Measurements from ENCODE around the gene DLG2.

DLG2 gene

GRCh38 chr11:83549984-83550667, 2077.0 kb downstream of the DLG2 start:
- no peak overlapping the region for H3K4me3 ChIP-seq (ENCODE audit: low read depth, low read length)
- TF ChIP-seq, protein P1, sequence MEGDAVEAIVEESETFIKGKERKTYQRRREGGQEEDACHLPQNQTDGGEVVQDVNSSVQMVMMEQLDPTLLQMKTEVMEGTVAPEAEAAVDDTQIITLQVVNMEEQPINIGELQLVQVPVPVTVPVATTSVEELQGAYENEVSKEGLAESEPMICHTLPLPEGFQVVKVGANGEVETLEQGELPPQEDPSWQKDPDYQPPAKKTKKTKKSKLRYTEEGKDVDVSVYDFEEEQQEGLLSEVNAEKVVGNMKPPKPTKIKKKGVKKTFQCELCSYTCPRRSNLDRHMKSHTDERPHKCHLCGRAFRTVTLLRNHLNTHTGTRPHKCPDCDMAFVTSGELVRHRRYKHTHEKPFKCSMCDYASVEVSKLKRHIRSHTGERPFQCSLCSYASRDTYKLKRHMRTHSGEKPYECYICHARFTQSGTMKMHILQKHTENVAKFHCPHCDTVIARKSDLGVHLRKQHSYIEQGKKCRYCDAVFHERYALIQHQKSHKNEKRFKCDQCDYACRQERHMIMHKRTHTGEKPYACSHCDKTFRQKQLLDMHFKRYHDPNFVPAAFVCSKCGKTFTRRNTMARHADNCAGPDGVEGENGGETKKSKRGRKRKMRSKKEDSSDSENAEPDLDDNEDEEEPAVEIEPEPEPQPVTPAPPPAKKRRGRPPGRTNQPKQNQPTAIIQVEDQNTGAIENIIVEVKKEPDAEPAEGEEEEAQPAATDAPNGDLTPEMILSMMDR (conservative IDR thresholded peaks at IDR 0.05; ENCODE audit: low read depth, low read length): no peak
- no peak for DNase-seq (ENCODE audit: low read depth)

- DNase-seq (ENCODE audit: low read depth): no peak
- TF ChIP-seq, protein P1 (conservative IDR thresholded peaks at IDR 0.05; ENCODE audit: low read depth, low read length): no peak
- H3K4me3 ChIP-seq (ENCODE audit: low read depth, low read length): no peak overlapping the region
Measured at GRCh38 chr11:83546368-83546767, 2080.8 kb downstream of the DLG2 start.

DNA sequence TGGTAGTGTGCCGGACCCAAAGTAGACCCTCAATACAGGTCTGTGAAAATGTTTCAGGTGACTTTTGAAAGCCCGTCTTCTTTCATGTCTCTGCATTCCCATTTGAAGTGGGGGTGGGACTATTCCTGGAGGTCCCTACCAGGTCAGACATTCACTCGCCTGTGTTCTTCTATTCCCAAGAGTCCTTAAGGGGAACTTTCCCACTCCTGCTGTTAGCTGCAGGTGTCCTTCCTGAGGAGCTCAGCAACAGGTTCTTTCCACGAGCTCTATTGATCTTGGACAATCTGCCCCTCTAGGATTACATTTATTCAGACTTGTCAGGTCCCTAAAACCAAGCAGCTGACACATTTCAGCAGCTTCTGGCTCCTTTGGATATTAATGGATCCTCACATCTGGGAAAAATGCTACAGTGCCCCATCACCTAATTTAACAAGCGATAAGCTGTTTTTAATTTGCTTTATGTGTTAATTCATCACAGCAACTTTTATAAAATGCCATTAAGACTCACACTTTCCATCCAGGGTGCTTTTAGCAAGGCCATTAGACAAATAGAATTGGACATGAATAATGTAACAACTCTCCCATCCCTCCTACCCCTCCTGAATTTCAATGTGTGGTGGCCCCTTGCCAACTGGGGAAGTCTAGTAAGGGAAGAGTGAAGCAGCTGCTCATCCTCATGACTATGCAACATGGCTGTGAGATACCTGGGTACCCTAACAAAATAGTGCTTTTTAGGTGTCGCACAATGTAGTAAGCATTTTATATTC, 2081.5 kb downstream of the DLG2 start:
- no peak for DNase-seq (ENCODE audit: low read depth)
- no peak overlapping the region for H3K4me3 ChIP-seq (ENCODE audit: low read depth, low read length)
- TF ChIP-seq, protein P1 (conservative IDR thresholded peaks at IDR 0.05; ENCODE audit: low read depth, low read length): no peak

DNA sequence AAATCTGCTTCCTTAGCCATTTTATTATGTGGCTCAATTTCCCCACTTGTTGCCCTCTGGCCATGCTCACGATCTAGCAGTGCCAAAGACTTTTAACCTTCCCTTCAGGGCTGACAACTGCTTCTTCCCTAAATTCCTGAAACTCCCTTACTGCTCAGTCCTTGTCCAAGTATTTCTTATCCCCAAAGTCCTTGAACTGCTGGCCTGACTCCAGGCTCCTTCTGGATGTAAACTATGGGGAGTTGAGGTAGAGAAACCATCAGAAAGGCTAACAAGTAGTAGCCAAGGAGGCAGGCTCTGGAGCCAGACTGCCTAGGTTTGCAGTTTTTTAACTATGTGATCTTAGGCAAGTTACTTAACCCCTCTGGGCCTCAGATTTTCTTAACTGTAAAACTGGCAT, 2082.3 kb downstream of the DLG2 start:
- TF ChIP-seq, protein P1 (conservative IDR thresholded peaks at IDR 0.05; ENCODE audit: low read depth, low read length): no peak
- no peak for DNase-seq (ENCODE audit: low read depth)

GRCh38 chr11:83543706-83544439, 2083.3 kb downstream of the DLG2 start:
- no peak overlapping the region for H3K4me3 ChIP-seq (ENCODE audit: low read depth, low read length)
- no peak for DNase-seq (ENCODE audit: low read depth)
- TF ChIP-seq, protein P1 (conservative IDR thresholded peaks at IDR 0.05; ENCODE audit: low read depth, low read length): no peak

More for the DNA sequence above, 2082.3 kb downstream of the DLG2 start:
- no peak overlapping the region for H3K4me3 ChIP-seq (ENCODE audit: low read depth, low read length)

DNA sequence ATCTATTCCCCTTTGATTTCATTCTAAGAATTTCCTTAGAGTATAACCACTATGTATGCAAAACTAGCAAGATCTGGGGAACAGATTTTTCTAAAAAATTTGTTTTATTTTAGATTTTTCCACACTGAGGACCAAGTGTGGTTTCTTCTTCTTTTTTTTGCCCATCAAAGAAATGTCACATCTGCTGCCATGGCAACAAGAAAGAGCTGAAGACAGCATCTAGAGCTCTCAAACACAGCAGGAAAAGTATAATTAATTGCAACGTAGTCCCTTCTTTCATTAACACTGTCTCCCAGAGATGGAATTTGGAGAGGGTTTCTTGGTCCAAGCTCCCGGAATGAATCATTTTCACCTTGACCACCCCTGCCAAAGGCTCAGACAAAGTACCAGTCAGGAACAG, 2084.3 kb downstream of the DLG2 start:
- DNase-seq (ENCODE audit: low read depth): no peak
- H3K4me3 ChIP-seq (ENCODE audit: low read depth, low read length): no peak overlapping the region
- TF ChIP-seq, protein P1 (conservative IDR thresholded peaks at IDR 0.05; ENCODE audit: low read depth, low read length): no peak

Measured in choroid plexus epithelial cell (primary cell).